Central memory CD8-positive, alpha-beta T cell (primary cell): ENCODE results near the gene IDNK.

Experiments used
- ATAC-seq: fragments of 150-1000 bp; cut with Tn5 transposase; replicated peaks from 2 replicates; pipeline ENCODE4 v1.10.0; 2022; ENCODE audit warnings: mild to moderate bottlenecking, moderate FRiP score, moderate number of reproducible peaks; ENCODE audit not compliant: poor library complexity, severe bottlenecking; ENCODE audit errors: extremely low read depth
- DNase-seq, 2 donors: peaks; one replicate each; pipeline ENCODE4 v3.0.0; 2021; ENCODE audit warnings: low spot score in 2 of 2
- H3K27ac Mint-ChIP-seq: one replicate; pipeline ENCODE4 v1.8.0; 2022; ENCODE audit warnings: low read depth, mild to moderate bottlenecking, moderate library complexity, mixed read lengths
- H3K27me3 Mint-ChIP-seq: one replicate; pipeline ENCODE4 v1.8.0; 2022; ENCODE audit warnings: mixed read lengths
- H3K36me3 Mint-ChIP-seq: one replicate; pipeline ENCODE4 v1.8.0; 2022; ENCODE audit warnings: mild to moderate bottlenecking, moderate library complexity, mixed read lengths; ENCODE audit not compliant: insufficient read depth
- H3K4me1 Mint-ChIP-seq: one replicate; pipeline ENCODE4 v1.8.0; 2022; ENCODE audit warnings: mixed read lengths
- H3K4me3 Mint-ChIP-seq: one replicate; pipeline ENCODE4 v1.8.0; 2022; ENCODE audit warnings: mild to moderate bottlenecking, moderate library complexity, mixed read lengths
- H3K9me3 Mint-ChIP-seq: one replicate; pipeline ENCODE4 v1.8.0; 2022; ENCODE audit warnings: mixed read lengths

IDNK gene

DNA sequence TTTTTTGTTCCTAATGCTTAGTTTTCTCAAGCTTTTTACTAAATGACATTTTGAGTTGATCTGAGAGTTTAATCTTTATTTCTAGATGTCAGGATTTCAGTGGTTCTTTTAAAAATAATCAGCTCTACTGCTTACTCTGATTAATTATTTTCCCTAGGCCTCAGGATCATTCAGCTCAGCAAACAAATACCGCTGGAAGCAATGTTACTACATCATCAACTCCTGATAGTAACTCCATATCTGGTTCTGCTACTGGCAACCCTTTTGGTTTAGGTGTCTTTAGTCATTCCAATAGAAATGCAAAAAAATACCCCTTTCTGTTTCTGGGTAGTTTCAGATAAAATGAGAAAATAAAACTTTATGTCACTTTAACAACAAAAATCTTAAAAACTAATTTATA lies 5.6 kb upstream of the IDNK start:
- no peaks in the 10 kb centered on the region for H3K9me3 Mint-ChIP-seq
- peaks cover 2% of the 10 kb centered on the region for H3K36me3 Mint-ChIP-seq
- DNase-seq: no peak

DNA sequence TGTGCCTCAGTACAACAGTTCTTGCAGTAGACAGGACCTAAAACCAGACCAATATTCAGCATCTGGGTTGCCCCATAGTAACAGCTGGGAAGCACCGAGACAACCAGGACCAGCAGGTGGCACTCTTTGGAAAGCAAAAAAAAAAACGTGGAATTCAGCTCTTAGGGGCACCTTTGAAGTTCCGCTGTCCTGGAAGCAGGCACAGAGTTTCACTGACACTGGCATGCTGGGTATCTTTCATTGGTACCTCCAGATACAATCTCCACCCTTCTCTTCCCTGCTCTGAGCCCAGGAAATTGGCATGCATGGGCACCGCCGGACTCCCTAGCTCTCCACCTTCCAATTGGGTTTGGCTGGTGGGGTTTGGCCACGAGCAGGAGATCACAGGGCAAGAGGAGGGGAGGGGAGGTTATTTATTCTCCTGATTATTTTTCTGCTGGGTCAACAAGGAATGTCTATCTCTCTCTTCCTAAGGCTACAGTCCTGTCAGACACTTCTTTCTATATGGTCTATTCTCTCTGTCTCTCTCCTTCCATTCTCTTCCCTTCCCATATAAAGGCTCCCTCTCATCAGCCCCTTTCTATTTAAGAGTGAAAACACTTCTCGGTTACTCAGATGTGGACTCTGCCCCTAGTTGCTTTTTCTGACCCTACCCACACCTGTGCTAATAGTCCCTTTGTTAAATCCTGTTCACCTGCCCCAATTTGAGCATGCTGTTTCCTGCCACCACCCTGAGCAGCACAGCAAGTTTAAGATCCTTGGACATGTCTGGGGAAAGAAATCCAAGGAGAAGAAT lies 1.9 kb upstream of the IDNK start:
- peak; percentile 24 to 36 for DNase-seq
- H3K27me3 Mint-ChIP-seq: no peaks in the 10 kb centered on the region
- H3K27ac Mint-ChIP-seq: no peak overlapping the region
- no peak for ATAC-seq
- H3K4me1 Mint-ChIP-seq: peaks cover 35% of the 10 kb centered on the region
- H3K9me3 Mint-ChIP-seq: no peaks in the 10 kb centered on the region
- H3K4me3 Mint-ChIP-seq: peak overlapping the region; percentile 94
- peaks cover 11% of the 10 kb centered on the region for H3K36me3 Mint-ChIP-seq

More for the DNA sequence above, 5.6 kb upstream of the IDNK start:
- ATAC-seq: no peak
- Mint-ChIP-seq H3K27ac (no peak overlapping the region), H3K27me3 (no peaks in the 10 kb centered on the region), H3K4me1 (peaks cover 9% of the 10 kb centered on the region), H3K4me3 (no peak overlapping the region)

DNA sequence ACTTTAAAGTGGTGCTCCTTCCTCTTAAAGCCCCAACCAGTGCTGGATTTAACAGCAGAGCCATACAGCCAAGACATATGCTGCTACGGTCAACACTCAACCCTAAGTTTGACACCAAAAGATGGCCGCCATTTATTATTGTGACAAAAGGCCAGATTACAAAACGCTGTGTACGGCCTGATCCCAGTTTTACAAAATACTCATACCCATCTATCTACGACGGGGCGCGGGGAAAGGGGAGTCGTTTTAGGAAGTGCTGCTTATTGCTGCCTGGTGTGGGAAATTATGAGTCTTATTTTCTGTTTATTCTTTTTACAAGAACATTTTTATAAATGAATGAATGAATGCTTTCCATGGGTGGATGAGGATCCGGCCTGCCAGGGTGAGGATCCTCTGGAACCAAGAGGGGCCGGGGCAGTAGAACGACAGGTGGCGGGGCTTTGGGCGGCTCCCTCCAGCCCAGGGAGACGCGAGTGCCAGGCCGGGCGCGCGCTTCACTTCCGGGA lies 457 bp upstream of the IDNK start:
- Mint-ChIP-seq H3K9me3 (no peaks in the 10 kb centered on the region), H3K4me1 (peaks cover 38% of the 10 kb centered on the region), H3K27me3 (no peaks in the 10 kb centered on the region), H3K4me3 (peak overlapping the region; percentile 94), H3K36me3 (peaks cover 11% of the 10 kb centered on the region), H3K27ac (peak overlapping the region; percentile 97)
- DNase-seq: no peak
- ATAC-seq: peak; percentile 47

DNA sequence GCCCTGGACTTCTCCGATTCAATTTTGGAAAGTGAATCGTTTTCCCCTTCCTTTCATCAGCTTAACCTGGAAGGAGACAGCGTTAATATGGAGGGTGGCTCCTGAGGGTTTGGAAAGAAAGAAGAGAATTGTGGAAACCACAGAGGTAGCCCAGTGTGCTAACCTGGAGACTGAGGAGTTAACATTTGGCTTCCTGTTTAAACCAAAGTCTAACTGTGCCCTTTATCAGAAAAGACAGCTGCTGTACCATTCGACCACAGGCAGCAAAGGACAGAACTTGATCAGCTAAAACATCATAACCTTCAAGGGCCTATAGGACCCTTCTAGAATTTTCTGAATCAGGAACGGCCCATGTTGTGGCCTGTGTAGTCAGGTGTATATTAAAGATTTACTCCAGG lies 735 bp downstream of the IDNK start:
- ATAC-seq: peak; percentile 47

DNA sequence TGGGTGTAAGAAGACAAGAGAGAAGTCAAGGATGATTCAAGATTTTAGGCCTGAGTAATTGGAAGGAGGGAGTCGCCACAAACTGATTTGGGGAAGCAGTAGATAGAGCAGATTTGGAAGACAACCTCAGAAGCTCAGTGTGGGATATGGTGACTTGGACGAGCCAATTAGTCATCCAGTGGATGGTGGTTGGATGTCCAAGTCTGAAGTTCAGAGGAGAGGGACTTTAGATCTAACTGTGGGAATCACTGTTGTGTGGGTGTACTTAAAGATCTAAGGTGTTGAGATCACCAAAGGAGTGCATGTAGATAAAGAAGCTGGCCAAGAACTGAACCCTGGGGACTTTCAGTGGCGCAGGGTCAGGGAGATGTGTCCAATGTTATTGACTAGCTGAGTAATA lies 2.2 kb downstream of the IDNK start:
- ATAC-seq: no peak
- Mint-ChIP-seq H3K4me3 (no peak overlapping the region), H3K27me3 (no peaks in the 10 kb centered on the region)

More for the DNA sequence above, 735 bp downstream of the IDNK start:
- H3K27ac Mint-ChIP-seq: peak overlapping the region; percentile 97
- no peak for DNase-seq
- H3K4me1 Mint-ChIP-seq: peaks cover 38% of the 10 kb centered on the region
- no peaks in the 10 kb centered on the region for H3K27me3 Mint-ChIP-seq
- H3K4me3 Mint-ChIP-seq: peak overlapping the region; percentile 94
- H3K9me3 Mint-ChIP-seq: no peaks in the 10 kb centered on the region
- H3K36me3 Mint-ChIP-seq: peaks cover 11% of the 10 kb centered on the region

DNA sequence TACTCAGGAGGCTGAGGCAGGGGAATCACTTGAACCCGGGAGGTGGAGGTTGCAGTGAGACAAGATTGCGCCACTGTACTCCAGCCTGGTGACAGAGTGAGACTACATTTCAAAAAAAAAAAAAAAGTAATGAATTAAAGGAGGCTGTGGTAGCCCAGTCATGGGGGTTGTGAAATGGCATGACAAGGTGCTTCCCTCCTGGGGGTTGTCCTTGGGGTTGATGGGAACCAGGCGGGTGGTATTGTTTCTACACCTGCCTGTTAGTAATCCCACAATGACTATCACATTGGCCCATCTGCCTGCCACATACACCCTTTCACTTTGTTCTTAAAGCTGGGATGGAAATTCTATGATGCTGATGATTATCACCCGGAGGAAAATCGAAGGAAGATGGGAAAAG lies 5.6 kb downstream of the IDNK start:
- H3K27me3 Mint-ChIP-seq: no peaks in the 10 kb centered on the region
- DNase-seq: no peak
- H3K27ac Mint-ChIP-seq: no peak overlapping the region
- H3K36me3 Mint-ChIP-seq: peaks cover 4% of the 10 kb centered on the region
- no peak overlapping the region for H3K4me3 Mint-ChIP-seq
- no peaks in the 10 kb centered on the region for H3K9me3 Mint-ChIP-seq
- H3K4me1 Mint-ChIP-seq: peaks cover 23% of the 10 kb centered on the region
- ATAC-seq: no peak

More for the DNA sequence above, 2.2 kb downstream of the IDNK start:
- Mint-ChIP-seq H3K9me3 (no peaks in the 10 kb centered on the region), H3K27ac (peak overlapping the region; percentile 97), H3K4me1 (peaks cover 38% of the 10 kb centered on the region), H3K36me3 (peaks cover 13% of the 10 kb centered on the region)
- DNase-seq: no peak

DNA sequence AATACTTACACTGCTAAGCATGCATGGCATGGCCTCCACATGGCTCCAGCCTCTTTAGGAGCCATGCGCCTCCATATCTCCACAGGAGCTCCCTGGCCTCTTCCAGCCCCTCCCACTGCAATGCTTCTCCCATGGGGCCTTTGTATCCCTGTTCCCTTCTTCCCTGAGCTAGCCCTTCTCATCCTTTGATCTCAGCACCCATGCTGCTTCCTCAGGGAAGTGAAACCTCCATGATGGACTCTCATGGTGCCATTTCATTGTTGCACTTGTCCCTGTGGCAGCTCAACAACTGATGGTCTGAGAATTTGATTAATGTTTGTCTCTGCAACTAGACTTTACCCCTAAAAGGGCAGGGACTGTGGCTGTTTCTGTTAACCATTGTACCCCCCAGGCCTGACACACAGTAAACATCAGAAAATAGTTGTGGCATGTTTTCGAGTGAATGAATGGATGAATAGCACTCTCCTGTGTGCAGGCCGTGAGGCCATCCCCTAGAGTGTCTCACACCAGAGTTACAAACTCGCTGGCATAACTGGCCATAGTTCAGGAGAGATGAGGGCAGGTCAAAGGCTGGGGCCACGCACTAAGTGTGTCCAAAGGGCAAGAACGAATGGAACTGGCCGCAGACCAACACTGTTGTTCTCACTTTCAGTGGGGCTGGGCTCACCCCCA lies 6.6 kb downstream of the IDNK start:
- Mint-ChIP-seq H3K4me3 (no peak overlapping the region), H3K9me3 (no peaks in the 10 kb centered on the region), H3K36me3 (peaks cover 4% of the 10 kb centered on the region), H3K4me1 (peaks cover 13% of the 10 kb centered on the region), H3K27me3 (no peaks in the 10 kb centered on the region), H3K27ac (no peak overlapping the region)
- DNase-seq: no peak
- no peak for ATAC-seq

DNA sequence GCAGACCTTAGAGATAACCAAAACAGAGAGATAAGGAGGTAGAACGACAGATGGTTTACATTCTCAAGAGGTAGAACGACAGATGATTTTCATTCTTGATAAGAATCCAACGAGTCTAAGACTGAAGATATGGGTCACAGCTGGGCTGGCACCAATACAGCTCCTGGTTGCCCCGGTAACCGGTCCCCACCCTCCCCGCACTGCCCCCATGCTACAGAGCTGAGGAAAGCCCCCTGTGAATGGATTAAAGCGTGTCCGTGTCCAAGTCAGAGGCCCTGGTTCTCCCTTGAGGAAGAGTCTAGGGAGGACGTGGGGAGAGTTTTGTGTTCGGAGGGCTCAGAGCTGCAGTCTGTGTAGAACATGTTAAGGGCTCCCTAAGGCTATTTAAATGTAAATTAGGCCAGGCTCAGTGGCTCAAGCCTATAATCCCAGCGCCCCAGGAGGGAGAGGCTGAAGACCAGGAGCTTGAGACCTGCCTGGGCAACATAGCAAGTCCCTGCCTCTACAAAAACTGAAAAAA lies 8.1 kb downstream of the IDNK start:
- H3K36me3 Mint-ChIP-seq: peaks cover 4% of the 10 kb centered on the region
- H3K27me3 Mint-ChIP-seq: no peaks in the 10 kb centered on the region
- no peak overlapping the region for H3K4me3 Mint-ChIP-seq
- H3K4me1 Mint-ChIP-seq: peaks cover 3% of the 10 kb centered on the region
- no peak for ATAC-seq
- DNase-seq: no peak
- no peak overlapping the region for H3K27ac Mint-ChIP-seq
- no peaks in the 10 kb centered on the region for H3K9me3 Mint-ChIP-seq

DNA sequence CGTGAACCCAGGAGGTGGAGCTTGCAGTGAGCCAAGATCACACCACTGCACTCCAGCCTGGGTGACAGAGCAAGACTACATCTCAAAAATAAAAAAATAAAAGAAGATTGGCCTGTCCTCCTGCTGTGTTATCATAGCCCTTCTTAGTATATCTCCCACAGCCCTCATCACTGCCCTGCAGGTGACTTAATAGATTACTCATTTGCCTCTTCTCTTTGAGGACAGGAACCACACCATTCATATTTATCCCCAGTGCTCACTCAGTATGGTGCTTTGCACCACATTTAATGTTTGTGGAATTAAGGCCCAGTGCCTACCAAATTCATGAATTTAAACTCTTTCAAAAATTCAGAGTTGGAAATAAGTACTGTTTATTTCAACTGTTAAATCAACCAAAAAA lies 10.3 kb downstream of the IDNK start:
- Mint-ChIP-seq H3K4me1 (no peaks in the 10 kb centered on the region), H3K9me3 (no peaks in the 10 kb centered on the region), H3K4me3 (no peak overlapping the region), H3K27ac (no peak overlapping the region), H3K36me3 (peaks cover 4% of the 10 kb centered on the region), H3K27me3 (no peaks in the 10 kb centered on the region)
- ATAC-seq: no peak
- DNase-seq: no peak

DNA sequence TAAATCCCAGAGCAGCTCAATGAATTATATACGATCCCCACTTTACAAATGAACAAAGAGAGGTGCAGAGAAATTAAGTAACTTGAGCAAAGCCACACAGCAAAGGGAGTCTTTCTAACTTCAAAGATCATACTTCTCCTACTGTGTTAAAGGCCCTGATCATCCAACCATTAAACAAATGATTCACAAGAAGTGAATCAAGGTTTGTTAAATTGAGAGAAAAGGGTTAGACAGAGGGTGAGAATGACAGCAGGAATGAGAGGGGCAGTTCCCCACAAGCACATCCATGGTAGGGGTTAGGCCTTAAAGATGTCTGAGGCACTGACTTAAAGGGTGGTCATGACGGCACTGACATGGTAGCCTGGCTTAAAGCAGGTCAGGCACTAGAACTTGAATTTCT lies 10.7 kb downstream of the IDNK start:
- Mint-ChIP-seq H3K9me3 (no peaks in the 10 kb centered on the region), H3K4me1 (no peaks in the 10 kb centered on the region), H3K4me3 (no peak overlapping the region), H3K36me3 (peaks cover 4% of the 10 kb centered on the region), H3K27ac (no peak overlapping the region), H3K27me3 (no peaks in the 10 kb centered on the region)
- DNase-seq (no peak), ATAC-seq (no peak)

DNA sequence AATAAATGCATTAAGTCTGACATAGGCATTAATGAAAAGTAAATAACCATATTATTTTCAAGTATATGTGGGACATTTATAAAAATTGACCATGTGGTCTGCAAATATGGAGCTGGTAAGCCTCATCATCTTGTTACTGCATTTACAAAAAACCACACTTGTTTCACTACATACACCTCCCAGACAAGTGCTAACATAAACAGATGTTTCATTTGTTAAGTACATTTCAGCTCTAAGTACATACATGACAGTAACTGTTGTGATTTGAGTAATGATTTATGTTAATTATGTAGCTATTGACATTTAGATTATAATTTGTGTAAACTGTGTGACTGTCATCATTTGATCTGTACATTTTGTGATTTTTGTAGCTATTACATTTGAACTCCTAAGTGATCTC lies 13.9 kb downstream of the IDNK start:
- Mint-ChIP-seq H3K9me3 (no peaks in the 10 kb centered on the region), H3K27ac (no peak overlapping the region), H3K4me3 (no peak overlapping the region), H3K27me3 (no peaks in the 10 kb centered on the region), H3K36me3 (no peaks in the 10 kb centered on the region), H3K4me1 (no peaks in the 10 kb centered on the region)
- no peak for DNase-seq
- ATAC-seq: no peak

DNA sequence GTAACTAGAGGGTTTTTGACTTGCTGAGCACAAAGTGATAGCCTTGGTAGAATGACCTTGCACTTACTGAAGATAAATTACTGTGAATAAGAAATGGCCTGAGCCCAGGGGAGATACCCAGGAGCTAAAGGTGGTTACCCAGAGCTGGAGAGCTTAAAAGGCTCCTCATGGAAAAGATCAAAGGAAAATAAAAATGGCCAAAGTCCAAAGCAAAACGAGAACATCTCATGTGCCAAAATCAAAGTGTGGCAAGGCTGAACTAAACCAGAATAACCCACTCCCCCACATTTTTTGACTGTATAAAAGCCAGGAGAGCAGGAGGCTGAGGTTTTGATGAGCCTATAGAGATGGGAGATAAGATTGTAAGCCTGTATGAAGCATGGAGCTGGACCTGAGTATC lies 14.4 kb downstream of the IDNK start:
- Mint-ChIP-seq H3K27ac (no peak overlapping the region), H3K27me3 (no peaks in the 10 kb centered on the region), H3K9me3 (no peaks in the 10 kb centered on the region), H3K36me3 (no peaks in the 10 kb centered on the region), H3K4me3 (no peak overlapping the region), H3K4me1 (no peaks in the 10 kb centered on the region)
- no peak for ATAC-seq
- DNase-seq: no peak

DNA sequence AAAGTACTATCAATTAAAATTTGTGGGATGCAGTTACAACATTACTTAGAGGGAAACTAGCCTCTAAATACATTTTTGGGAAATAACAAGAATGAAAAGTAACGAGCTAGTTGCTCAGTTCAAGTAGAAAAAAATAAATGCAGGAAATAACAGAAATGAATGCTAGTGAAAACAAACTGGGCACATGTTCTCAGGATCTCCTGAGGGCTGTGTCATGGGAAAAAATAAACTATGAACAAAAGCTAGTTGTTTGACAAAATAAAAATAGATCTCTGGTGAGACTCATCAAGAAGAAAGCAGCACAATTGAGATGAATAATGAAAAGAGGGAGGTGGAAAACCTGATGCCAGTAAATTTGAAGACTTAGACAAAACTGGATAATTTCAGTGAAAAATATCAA lies 16.3 kb downstream of the IDNK start:
- ATAC-seq: no peak
- no peaks in the 10 kb centered on the region for H3K9me3 Mint-ChIP-seq
- H3K36me3 Mint-ChIP-seq: peaks cover 2% of the 10 kb centered on the region
- DNase-seq: no peak
- no peaks in the 10 kb centered on the region for H3K27me3 Mint-ChIP-seq
- no peak overlapping the region for H3K4me3 Mint-ChIP-seq
- no peaks in the 10 kb centered on the region for H3K4me1 Mint-ChIP-seq
- peak overlapping the region; percentile 15 for H3K27ac Mint-ChIP-seq
